Activated CD4-positive, alpha-beta memory T cell treated with anti-CD3 and anti-CD28 coated beads for 36 hours (primary cell): ENCODE results near the gene C1QTNF2. TPM values are rescaled to one million over a fixed set of nuclear protein-coding genes. Genes with fewer than 3 reads are reported as not detected.

Source experiments
- CTCF ChIA-PET: fragments of 350-600 bp; sonication (Branson Sonifier 250); formaldehyde crosslinking; loops from one replicate; lab custom pipeline; 2021; ENCODE audit warnings: antibody characterized with exemption, inconsistent platforms; lab: Charles Lee
- POLR2A ChIA-PET: fragments of 350-600 bp; sonication (Branson Sonifier 250); formaldehyde crosslinking; loops from one replicate; lab custom pipeline; 2021; ENCODE audit warnings: antibody characterized with exemption; lab: Charles Lee
- DNase-seq: peaks from one replicate; pipeline ENCODE4 v3.0.0-alpha.2; 2020
- H3K27ac Mint-ChIP-seq: one replicate; pipeline ENCODE4 v1.8.0; 2021; ENCODE audit warnings: mixed read lengths
- H3K27me3 Mint-ChIP-seq: one replicate; pipeline ENCODE4 v1.8.0; 2021; ENCODE audit warnings: mixed read lengths
- H3K36me3 Mint-ChIP-seq: one replicate; pipeline ENCODE4 v1.8.0; 2021; ENCODE audit warnings: mixed read lengths
- H3K4me1 Mint-ChIP-seq: one replicate; pipeline ENCODE4 v1.8.0; 2021; ENCODE audit warnings: low read depth, mixed read lengths
- H3K4me3 Mint-ChIP-seq: one replicate; pipeline ENCODE4 v1.8.0; 2021; ENCODE audit warnings: mild to moderate bottlenecking, mixed read lengths
- H3K9me3 Mint-ChIP-seq: one replicate; pipeline ENCODE4 v1.8.0; 2021; ENCODE audit warnings: mixed read lengths
- intact Hi-C: fragments of 100-400 bp; cut with micrococcal nuclease; formaldehyde crosslinking; loops from one replicate; pipeline ENCODE4 v1.15.1; 2023
- total RNA-seq, 2 experiments: library from RNA; stranded (reverse); gene quantifications; one replicate each; pipeline ENCODE4 v1.2.3, GENCODE V29; 2021

The C1QTNF2 gene
- total RNA-seq, 2 experiments from 2014 or later: not detected

- intact Hi-C loops: no loop called here
- H3K27me3 Mint-ChIP-seq: peaks cover 3% of the 10 kb centered on the region
- no peaks in the 10 kb centered on the region for H3K36me3 Mint-ChIP-seq
- H3K4me3 Mint-ChIP-seq: no peak overlapping the region
- no peak for DNase-seq
- ChIA-PET POLR2A (no interaction called here), CTCF (interaction anchor here (1.5 to 2.5 kb wide), 2 partner anchors 12 to 13 kb away, joined by 3 to 9 read pairs; no protein-coding TSS in a partner anchor)
- H3K27ac Mint-ChIP-seq: no peak overlapping the region
- no peaks in the 10 kb centered on the region for H3K4me1 Mint-ChIP-seq
- H3K9me3 Mint-ChIP-seq: no peaks in the 10 kb centered on the region
Measured at GRCh38 chr5:160357394-160357793, 13.0 kb downstream of the C1QTNF2 start.

DNA sequence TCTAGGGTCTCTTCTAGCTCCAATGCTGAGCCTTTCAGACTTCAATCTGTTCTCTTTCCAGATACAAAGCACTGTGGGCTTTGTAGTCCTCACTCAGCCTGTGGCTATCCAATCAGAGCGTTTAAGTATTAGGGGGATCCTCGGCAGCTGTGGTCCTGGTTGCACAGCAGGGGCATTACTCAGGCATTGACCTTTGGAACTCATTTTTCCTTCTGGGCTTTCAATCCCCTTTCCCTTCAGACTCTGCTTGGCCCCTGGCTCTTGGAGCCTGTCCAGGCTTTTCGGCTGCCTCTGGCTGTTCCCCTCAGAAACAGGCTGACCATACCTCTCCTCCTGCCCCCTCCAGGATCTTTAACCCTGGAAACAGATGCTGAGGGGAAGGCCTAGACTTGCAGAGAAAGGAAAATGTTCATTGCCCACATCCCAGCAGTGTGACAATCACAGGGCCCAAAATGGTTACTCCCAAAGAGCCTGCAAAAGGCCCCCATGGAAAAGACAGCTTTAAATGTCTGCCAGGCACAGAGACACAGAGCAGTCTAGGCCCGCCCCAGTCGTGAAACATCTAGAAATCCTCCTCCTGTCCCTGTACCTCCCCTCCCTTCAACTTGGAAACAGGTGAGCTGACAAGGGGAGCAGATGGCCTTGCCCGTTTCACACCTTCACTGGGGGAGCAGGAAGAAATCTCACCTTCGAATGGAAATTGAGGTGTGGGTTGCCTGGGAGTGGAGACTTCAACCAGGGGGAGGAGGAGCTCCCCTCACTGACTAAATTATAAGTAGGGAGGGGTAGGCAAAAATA lies 13.7 kb downstream of the C1QTNF2 start:
- no peaks in the 10 kb centered on the region for H3K9me3 Mint-ChIP-seq
- intact Hi-C loops: no loop called here
- ChIA-PET POLR2A (no interaction called here), CTCF (interaction anchor here (1.5 to 2.5 kb wide), 2 partner anchors 11 to 12 kb away, joined by 3 to 9 read pairs; no protein-coding TSS in a partner anchor)
- H3K4me1 Mint-ChIP-seq: no peaks in the 10 kb centered on the region
- H3K27ac Mint-ChIP-seq: no peak overlapping the region
- DNase-seq: no peak
- H3K36me3 Mint-ChIP-seq: no peaks in the 10 kb centered on the region
- H3K4me3 Mint-ChIP-seq: no peak overlapping the region
- peaks cover 3% of the 10 kb centered on the region for H3K27me3 Mint-ChIP-seq

GRCh38 chr5:160354666-160355065 lies 15.8 kb downstream of the C1QTNF2 start:
- intact Hi-C loops: no loop called here
- H3K4me3 Mint-ChIP-seq: no peak overlapping the region
- ChIA-PET POLR2A (no interaction called here), CTCF (interaction anchor here (0.6 to 0.9 kb wide), 2 partner anchors 9 to 35 kb away, joined by 3 read pairs; no protein-coding TSS in a partner anchor)
- no peaks in the 10 kb centered on the region for H3K4me1 Mint-ChIP-seq
- no peaks in the 10 kb centered on the region for H3K27me3 Mint-ChIP-seq
- H3K9me3 Mint-ChIP-seq: no peaks in the 10 kb centered on the region
- H3K27ac Mint-ChIP-seq: no peak overlapping the region
- no peak for DNase-seq
- no peaks in the 10 kb centered on the region for H3K36me3 Mint-ChIP-seq

- CTCF ChIA-PET: no interaction called here
- POLR2A ChIA-PET: no interaction called here
- intact Hi-C loops: no loop called here
- H3K4me3 Mint-ChIP-seq: no peak overlapping the region
- no peaks in the 10 kb centered on the region for H3K27me3 Mint-ChIP-seq
- H3K27ac Mint-ChIP-seq: no peak overlapping the region
- no peaks in the 10 kb centered on the region for H3K9me3 Mint-ChIP-seq
- H3K36me3 Mint-ChIP-seq: no peaks in the 10 kb centered on the region
- no peak for DNase-seq
- no peaks in the 10 kb centered on the region for H3K4me1 Mint-ChIP-seq
Measured at GRCh38 chr5:160353379-160353778, 17.0 kb downstream of the C1QTNF2 start.

DNA sequence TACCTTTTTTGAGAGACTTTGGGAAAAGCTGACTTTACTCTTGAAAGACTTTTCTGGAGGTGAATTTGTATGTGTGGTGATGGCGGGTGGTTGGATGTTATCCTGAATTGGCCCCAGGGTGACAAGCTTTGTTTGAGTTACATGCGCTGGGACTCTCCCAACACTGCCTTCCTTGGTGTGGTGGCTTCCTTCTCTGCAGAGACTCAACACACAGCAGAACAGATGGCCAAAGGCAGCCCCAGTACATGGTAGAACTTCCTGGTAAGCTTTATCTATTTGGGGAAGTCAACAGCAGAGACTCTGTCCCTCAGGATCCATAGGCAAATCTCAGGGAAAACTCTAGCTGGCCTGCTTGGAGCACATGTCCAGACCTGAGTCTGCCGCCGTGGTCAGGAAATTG lies 18.1 kb downstream of the C1QTNF2 start:
- H3K4me3 Mint-ChIP-seq: no peak overlapping the region
- intact Hi-C loops: no loop called here
- H3K36me3 Mint-ChIP-seq: no peaks in the 10 kb centered on the region
- no peaks in the 10 kb centered on the region for H3K4me1 Mint-ChIP-seq
- no peak for DNase-seq
- ChIA-PET POLR2A (no interaction called here), CTCF (interaction anchor here (1.1 kb wide), 1 partner anchor 330 kb away, joined by 6 read pairs; no protein-coding TSS in a partner anchor)
- no peaks in the 10 kb centered on the region for H3K27me3 Mint-ChIP-seq
- no peak overlapping the region for H3K27ac Mint-ChIP-seq
- no peaks in the 10 kb centered on the region for H3K9me3 Mint-ChIP-seq

DNA sequence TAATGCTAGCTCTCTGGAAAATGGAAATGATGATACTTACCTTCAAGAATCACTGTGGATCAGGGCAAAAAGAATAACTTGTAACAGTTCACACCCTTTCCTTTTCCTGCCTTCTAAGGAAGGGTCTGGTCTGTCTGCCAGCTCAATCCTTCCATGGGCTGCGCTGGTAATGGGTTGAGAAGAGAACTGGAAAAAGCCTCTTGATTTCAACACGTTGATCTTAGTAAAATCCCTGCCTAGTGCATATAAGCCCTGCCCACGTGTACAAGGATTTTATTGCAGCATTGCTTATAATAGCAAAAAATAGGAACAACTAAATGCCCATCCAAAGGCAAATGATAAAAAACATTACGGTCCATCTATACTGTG lies 20.5 kb downstream of the C1QTNF2 start:
- no peak for DNase-seq
- Mint-ChIP-seq H3K4me1 (no peaks in the 10 kb centered on the region), H3K9me3 (no peaks in the 10 kb centered on the region), H3K27ac (no peak overlapping the region), H3K36me3 (no peaks in the 10 kb centered on the region), H3K27me3 (no peaks in the 10 kb centered on the region), H3K4me3 (no peak overlapping the region)
- intact Hi-C loops: loop anchor here (5.0 kb wide), 2 partner anchors 833 to 908 kb away; no protein-coding TSS in a partner anchor
- POLR2A ChIA-PET: interaction anchor here (0.6 kb wide), 1 partner anchor 50 kb away, joined by 5 read pairs; no protein-coding TSS in a partner anchor
- CTCF ChIA-PET: interaction anchor here (9.3 kb wide), 1 partner anchor 150 kb away, joined by 104 read pairs; no protein-coding TSS in a partner anchor

GRCh38 chr5:160349249-160349934 lies 21.0 kb downstream of the C1QTNF2 start:
- intact Hi-C loops: loop anchor here (5.0 kb wide), 2 partner anchors 832 to 907 kb away; no protein-coding TSS in a partner anchor
- POLR2A ChIA-PET: no interaction called here
- Mint-ChIP-seq H3K9me3 (no peaks in the 10 kb centered on the region), H3K4me1 (no peaks in the 10 kb centered on the region), H3K36me3 (no peaks in the 10 kb centered on the region), H3K27me3 (no peaks in the 10 kb centered on the region), H3K4me3 (no peak overlapping the region), H3K27ac (no peak overlapping the region)
- CTCF ChIA-PET: interaction anchor here (9.3 kb wide), 1 partner anchor 150 kb away, joined by 104 read pairs; no protein-coding TSS in a partner anchor
- no peak for DNase-seq

DNA sequence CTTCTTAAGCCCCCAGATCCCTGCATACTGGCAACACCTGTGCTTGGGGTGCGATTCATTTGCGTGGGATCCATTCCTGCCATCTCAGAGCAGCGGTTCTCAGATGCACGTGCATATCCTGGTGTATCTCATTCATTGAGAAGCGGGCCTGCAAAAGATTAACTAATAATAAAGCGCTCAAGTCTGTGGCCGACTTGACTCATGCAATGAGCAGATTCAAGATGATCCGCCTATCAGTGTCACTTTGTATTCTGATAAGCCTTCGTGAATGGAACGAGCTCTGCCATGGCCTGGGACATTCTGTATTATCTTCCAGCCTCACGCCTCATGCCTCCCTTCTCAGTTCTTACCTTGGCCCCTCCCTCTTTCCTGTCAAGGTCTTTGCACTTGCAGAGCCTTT lies 22.3 kb downstream of the C1QTNF2 start:
- H3K4me1 Mint-ChIP-seq: no peaks in the 10 kb centered on the region
- H3K4me3 Mint-ChIP-seq: no peak overlapping the region
- H3K27ac Mint-ChIP-seq: no peak overlapping the region
- no peaks in the 10 kb centered on the region for H3K36me3 Mint-ChIP-seq
- H3K9me3 Mint-ChIP-seq: no peaks in the 10 kb centered on the region
- no peak for DNase-seq
- CTCF ChIA-PET: interaction anchor here (1.2 to 9.3 kb wide), 3 partner anchors 148 to 326 kb away, joined by 5 to 104 read pairs (median 8); no protein-coding TSS in a partner anchor
- POLR2A ChIA-PET: no interaction called here
- intact Hi-C loops: loop anchor here (5.0 kb wide), 2 partner anchors 831 to 906 kb away; no protein-coding TSS in a partner anchor
- H3K27me3 Mint-ChIP-seq: peaks cover 2% of the 10 kb centered on the region

DNA sequence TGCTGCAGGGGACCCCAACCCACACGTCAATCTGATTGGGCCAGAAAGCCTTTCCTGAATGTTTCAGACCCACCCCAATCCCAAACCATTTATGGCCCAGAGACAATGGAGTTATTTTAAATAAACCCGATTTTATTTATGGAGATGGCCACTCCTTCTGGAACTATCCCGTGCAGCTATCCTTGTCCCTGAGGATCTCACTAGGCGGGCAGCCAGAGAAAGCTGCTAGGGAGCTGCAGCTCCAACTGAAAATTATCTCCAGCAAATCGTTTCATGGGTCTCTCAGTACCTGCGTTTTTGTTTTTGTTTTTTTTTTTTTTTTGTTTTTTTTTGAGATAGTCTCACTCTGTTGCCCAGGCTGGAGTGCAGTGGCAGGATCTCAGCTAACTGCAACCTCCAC lies 23.0 kb downstream of the C1QTNF2 start:
- intact Hi-C loops: loop anchor here (5.0 kb wide), 2 partner anchors 830 to 905 kb away; no protein-coding TSS in a partner anchor
- Mint-ChIP-seq H3K9me3 (no peaks in the 10 kb centered on the region), H3K27me3 (peaks cover 2% of the 10 kb centered on the region), H3K36me3 (no peaks in the 10 kb centered on the region), H3K4me1 (no peaks in the 10 kb centered on the region), H3K4me3 (no peak overlapping the region), H3K27ac (no peak overlapping the region)
- CTCF ChIA-PET: interaction anchor here (1.2 to 9.3 kb wide), 3 partner anchors 148 to 325 kb away, joined by 5 to 104 read pairs (median 8); no protein-coding TSS in a partner anchor
- POLR2A ChIA-PET: no interaction called here
- DNase-seq: no peak

DNA sequence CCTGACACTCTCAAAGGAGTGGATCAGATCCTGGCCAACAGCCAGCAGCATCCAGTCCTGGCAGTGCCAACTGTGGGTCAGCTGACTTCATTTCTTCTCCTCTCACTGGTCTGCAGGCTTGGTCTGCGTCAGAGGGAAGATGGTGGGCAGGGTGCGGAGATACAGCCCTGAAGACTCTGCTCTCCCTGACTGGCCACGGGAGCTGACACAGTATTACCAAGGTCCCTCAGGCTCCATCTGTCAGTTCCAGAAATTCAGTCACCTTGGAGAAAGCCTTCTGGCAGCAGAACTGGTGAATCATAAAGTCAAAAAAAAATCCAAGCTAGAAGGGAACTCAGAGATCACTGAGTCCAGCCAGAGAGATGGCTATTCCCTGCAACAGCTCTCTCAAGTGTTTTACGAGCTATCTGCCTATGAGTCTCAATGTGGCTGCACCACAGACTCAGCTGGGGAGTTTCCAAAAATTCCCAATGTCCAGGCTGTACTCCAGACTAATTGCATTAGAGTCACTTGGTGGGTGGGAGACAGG lies 27.9 kb downstream of the C1QTNF2 start:
- H3K27me3 Mint-ChIP-seq: peaks cover 2% of the 10 kb centered on the region
- H3K9me3 Mint-ChIP-seq: no peaks in the 10 kb centered on the region
- no peak overlapping the region for H3K4me3 Mint-ChIP-seq
- CTCF ChIA-PET: interaction anchor here (0.8 to 9.3 kb wide), 5 partner anchors 17 to 321 kb away, joined by 3 to 104 read pairs (median 8); no protein-coding TSS in a partner anchor
- DNase-seq: no peak
- H3K4me1 Mint-ChIP-seq: peaks cover 2% of the 10 kb centered on the region
- no peaks in the 10 kb centered on the region for H3K36me3 Mint-ChIP-seq
- POLR2A ChIA-PET: no interaction called here
- no peak overlapping the region for H3K27ac Mint-ChIP-seq
- intact Hi-C loops: no loop called here

GRCh38 chr5:160341309-160341870 lies 29.0 kb downstream of the C1QTNF2 start:
- H3K27ac Mint-ChIP-seq: no peak overlapping the region
- intact Hi-C loops: no loop called here
- H3K4me3 Mint-ChIP-seq: no peak overlapping the region

More at GRCh38 chr5:160341309-160341870, 29.0 kb downstream of the C1QTNF2 start:
- H3K9me3 Mint-ChIP-seq: no peaks in the 10 kb centered on the region
- no peaks in the 10 kb centered on the region for H3K36me3 Mint-ChIP-seq
- no peak for DNase-seq
- H3K27me3 Mint-ChIP-seq: peaks cover 5% of the 10 kb centered on the region
- ChIA-PET CTCF (interaction anchor here (1.1 to 9.3 kb wide), 3 partner anchors 16 to 320 kb away, joined by 3 to 104 read pairs (median 19); no protein-coding TSS in a partner anchor), POLR2A (no interaction called here)
- H3K4me1 Mint-ChIP-seq: peaks cover 2% of the 10 kb centered on the region
